Uterus (tissue), 4 donors: Measurements from ENCODE around the gene P2RX4. TPM values are rescaled to one million over a fixed set of nuclear protein-coding genes. Genes with fewer than 3 reads are reported as not detected.

Source experiments
- DNase-seq, 2 donors: peaks; one replicate each; pipeline ENCODE4 v3.0.0-alpha.2; 2019 to 2020
- H3K27ac ChIP-seq, 2 donors: fragments of 200-600 bp; sonication (generic); 1 replicate in 1 of 2; 2 replicates in 1 of 2; pipeline ENCODE4 v1.5.1; 2016 to 2018
- H3K27me3 ChIP-seq, 2 donors: fragments of 200-600 bp; sonication (generic); one replicate each; pipeline ENCODE4 v1.5.1; 2018 to 2019; ENCODE audit warnings: control low read depth in 1 of 2
- H3K36me3 ChIP-seq, 2 donors: fragments of 200-600 bp; sonication (generic); one replicate each; pipeline ENCODE4 v1.5.1; 2019; ENCODE audit warnings: control low read depth in 1 of 2
- H3K4me1 ChIP-seq, 2 donors: fragments of 200-600 bp; sonication (generic); one replicate each; pipeline ENCODE4 v1.5.1; 2018 to 2019; ENCODE audit warnings: control low read depth in 1 of 2
- H3K4me3 ChIP-seq, 2 donors: fragments of 200-600 bp; sonication (generic); 1 replicate in 1 of 2; 2 replicates in 1 of 2; pipeline ENCODE4 v1.5.1; 2018 to 2019; ENCODE audit warnings: mild to moderate bottlenecking in 1 of 2
- H3K9me3 ChIP-seq, 2 donors: fragments of 200-600 bp; sonication (generic); one replicate each; pipeline ENCODE4 v1.5.1; 2019; ENCODE audit warnings: control low read depth in 1 of 2
- POLR2A ChIP-seq, 2 donors: fragments of 450-650 bp; IDR thresholded peaks; one replicate each; pipeline ENCODE4 v1.6.1; 2016; ENCODE audit warnings: antibody characterized with exemption in 2 of 2, mild to moderate bottlenecking in 1 of 2, moderate library complexity in 1 of 2
- intact Hi-C: fragments of 100-400 bp; cut with DNase I; formaldehyde crosslinking; loops from one replicate; pipeline ENCODE4 v1.15.1; 2023; ENCODE audit warnings: low total_unique reads
- total RNA-seq, 4 donors: library from RNA; depleted of rRNA in 3 of 4; stranded (reverse); fragments of >200 nt in 3 of 4; gene quantifications; one replicate each; pipeline versions ENCODE4 v1.1.0 to v1.2.4, GENCODE V29; 2014 to 2023
- TF ChIP-seq, protein P1 (sequence below), 4 experiments: fragments of 200-600 bp in 2 of 4; fragments of 450-650 bp in 2 of 4; sonication (generic) in 2 of 4; IDR thresholded peaks; one replicate each; pipeline ENCODE4 v1.5.1; 2016 to 2019; ENCODE audit warnings: antibody characterized with exemption in 4 of 4, mild to moderate bottlenecking in 2 of 4, moderate library complexity in 1 of 4
- donor health status: DM: yes; HTN: yes; CAD: no.

P2RX4 gene
- total RNA-seq, 4 donors from 2014 or later = 10.9 to 217 (median 36.1) TPM

DNA sequence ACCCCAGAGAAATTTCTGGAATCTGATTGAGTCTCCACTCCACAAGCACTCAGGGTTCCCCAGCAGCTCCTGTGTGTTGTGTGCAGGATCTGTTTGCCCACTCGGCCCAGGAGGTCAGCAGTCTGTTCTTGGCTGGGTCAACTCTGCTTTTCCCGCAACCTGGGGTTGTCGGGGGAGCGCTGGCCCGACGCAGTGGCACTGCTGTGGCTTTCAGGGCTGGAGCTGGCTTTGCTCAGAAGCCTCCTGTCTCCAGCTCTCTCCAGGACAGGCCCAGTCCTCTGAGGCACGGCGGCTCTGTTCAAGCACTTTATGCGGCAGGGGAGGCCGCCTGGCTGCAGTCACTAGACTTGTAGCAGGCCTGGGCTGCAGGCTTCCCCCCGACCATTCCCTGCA, 23.7 kb downstream of the P2RX4 start:
- Histone ChIP-seq H3K9me3 (no peaks in the 10 kb centered on the region), H3K4me3 (no peak overlapping the region), H3K36me3 (no peaks in the 10 kb centered on the region), H3K27ac (no peak overlapping the region), H3K27me3 (no peaks in the 10 kb centered on the region), H3K4me1 (no peaks in the 10 kb centered on the region)
- TF ChIP-seq, protein P1, sequence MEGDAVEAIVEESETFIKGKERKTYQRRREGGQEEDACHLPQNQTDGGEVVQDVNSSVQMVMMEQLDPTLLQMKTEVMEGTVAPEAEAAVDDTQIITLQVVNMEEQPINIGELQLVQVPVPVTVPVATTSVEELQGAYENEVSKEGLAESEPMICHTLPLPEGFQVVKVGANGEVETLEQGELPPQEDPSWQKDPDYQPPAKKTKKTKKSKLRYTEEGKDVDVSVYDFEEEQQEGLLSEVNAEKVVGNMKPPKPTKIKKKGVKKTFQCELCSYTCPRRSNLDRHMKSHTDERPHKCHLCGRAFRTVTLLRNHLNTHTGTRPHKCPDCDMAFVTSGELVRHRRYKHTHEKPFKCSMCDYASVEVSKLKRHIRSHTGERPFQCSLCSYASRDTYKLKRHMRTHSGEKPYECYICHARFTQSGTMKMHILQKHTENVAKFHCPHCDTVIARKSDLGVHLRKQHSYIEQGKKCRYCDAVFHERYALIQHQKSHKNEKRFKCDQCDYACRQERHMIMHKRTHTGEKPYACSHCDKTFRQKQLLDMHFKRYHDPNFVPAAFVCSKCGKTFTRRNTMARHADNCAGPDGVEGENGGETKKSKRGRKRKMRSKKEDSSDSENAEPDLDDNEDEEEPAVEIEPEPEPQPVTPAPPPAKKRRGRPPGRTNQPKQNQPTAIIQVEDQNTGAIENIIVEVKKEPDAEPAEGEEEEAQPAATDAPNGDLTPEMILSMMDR (IDR thresholded peaks at IDR 0.05) = no peak
- TF ChIP-seq POLR2A (IDR thresholded peaks at IDR 0.05) = no peak
- no peak for DNase-seq
- intact Hi-C loops = no loop called here

DNA sequence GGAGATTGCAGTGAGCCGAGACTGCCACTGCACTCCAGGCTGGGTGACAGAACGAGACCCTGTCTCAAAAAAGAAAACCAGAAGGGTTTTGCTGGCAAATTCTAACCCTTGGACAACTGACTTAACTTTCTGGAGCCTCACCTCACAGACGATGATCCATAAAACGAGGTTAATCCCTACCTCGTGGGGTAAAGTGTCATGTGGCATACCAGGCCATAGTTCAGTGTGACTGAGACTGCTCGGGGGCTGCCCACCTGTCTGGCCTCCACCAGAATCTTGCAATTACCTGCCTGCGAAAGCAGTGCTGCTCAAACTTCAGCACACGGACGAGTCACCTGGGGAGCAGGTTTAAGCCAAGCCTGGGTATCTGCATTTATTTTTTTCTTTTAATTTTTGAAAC, 26.8 kb downstream of the P2RX4 start:
- no peak overlapping the region for H3K4me3 ChIP-seq
- TF ChIP-seq, protein P1 (IDR thresholded peaks at IDR 0.05) = no peak
- no peak for TF ChIP-seq POLR2A (IDR thresholded peaks at IDR 0.05)
- H3K9me3 ChIP-seq = no peaks in the 10 kb centered on the region
- no peaks in the 10 kb centered on the region for H3K36me3 ChIP-seq
- H3K27me3 ChIP-seq = no peaks in the 10 kb centered on the region
- intact Hi-C loops = no loop called here
- H3K27ac ChIP-seq = no peak overlapping the region
- DNase-seq = no peak
- peaks cover 0 to 6% of the 10 kb centered on the region in 2 donors for H3K4me1 ChIP-seq

DNA sequence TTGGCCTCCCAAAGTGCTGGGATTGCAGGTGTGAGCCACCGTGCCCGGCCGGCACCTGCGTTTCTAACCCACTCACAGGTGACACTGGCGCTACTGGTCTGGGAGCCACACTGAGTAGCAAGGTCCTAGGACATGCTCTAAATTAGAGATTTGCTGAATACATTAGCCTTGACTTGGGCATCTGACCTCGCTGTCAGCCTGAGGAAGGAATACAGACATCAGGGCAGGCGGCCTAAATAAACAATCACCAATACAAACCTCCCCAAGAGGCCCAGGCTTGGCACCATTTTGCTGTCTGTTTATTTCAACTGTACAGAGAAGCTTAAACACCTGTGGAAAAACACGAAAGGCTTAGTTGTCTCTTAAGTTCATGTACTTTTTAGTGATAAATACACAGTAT, 27.5 kb downstream of the P2RX4 start:
- Histone ChIP-seq H3K36me3 (no peaks in the 10 kb centered on the region), H3K4me1 (peaks cover 0 to 6% of the 10 kb centered on the region in 2 donors), H3K4me3 (no peak overlapping the region), H3K9me3 (no peaks in the 10 kb centered on the region), H3K27me3 (no peaks in the 10 kb centered on the region), H3K27ac (no peak overlapping the region)
- intact Hi-C loops = no loop called here
- no peak for TF ChIP-seq POLR2A (IDR thresholded peaks at IDR 0.05)
- TF ChIP-seq, protein P1 (IDR thresholded peaks at IDR 0.05) = no peak
- no peak for DNase-seq

DNA sequence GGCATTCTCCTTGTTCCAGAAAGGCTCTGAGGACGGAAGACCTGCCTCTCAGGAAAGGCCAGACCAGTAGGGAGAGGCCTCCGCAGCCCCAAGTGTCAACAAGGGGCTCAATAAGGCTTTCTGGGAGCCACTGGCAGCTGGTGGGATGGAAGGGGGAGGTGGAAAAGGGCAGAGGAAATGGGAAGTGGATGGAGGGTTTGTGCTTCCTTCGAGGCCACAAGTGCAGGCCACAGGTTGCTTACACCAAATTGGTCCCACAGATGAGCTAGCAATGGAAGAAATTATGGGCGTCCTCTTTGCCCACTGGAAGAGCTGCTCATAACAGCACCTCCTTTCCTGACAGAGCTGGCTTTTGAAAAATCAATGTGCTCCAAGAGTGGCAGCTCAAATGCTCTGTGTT, 28.2 kb downstream of the P2RX4 start:
- intact Hi-C loops = no loop called here
- TF ChIP-seq POLR2A (IDR thresholded peaks at IDR 0.05) = no peak
- TF ChIP-seq, protein P1 (IDR thresholded peaks at IDR 0.05) = no peak
- H3K9me3 ChIP-seq = no peaks in the 10 kb centered on the region
- no peaks in the 10 kb centered on the region for H3K36me3 ChIP-seq
- peak overlapping the region in 1 of 2 donors; percentile 83 for H3K27ac ChIP-seq
- no peaks in the 10 kb centered on the region for H3K27me3 ChIP-seq
- DNase-seq = no peak
- H3K4me3 ChIP-seq = no peak overlapping the region
- peaks cover 0 to 6% of the 10 kb centered on the region in 2 donors for H3K4me1 ChIP-seq

DNA sequence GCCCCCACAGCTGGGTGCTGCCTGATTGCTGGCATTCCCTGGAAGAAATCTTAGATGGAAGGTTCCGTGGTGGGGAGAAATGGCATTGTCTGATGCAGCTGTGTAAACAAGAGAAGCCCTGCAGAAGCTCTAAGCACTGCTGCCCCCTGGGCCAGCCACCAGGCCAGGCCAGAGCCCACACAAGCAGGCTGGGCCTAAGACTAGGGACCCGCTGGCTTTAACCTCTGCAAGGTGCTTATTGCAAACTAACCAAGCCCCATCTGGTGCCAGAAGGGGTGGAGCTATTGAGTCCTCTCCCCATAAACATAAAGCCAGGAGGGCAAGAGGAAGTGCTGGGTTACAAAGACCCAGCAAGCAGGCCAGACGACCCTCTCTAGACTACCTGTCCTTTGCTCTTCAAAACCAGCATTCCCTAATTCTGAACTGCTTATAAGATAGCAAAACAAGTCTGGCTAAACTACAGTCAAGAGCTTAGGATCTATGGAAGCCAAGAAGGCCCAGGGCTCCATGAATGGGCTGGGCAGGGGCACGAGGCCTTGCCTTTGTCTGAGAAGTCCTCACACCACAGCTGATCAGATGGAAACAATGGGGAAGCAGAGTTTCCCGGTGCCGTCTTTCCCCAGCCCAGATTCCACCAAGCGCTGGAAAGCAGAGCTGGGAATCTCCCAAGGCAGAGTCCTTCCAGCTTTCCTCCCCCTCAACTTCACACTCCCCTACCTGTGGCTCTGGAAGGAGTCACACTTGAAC, 28.8 kb downstream of the P2RX4 start:
- intact Hi-C loops = no loop called here
- no peaks in the 10 kb centered on the region for H3K36me3 ChIP-seq
- H3K27me3 ChIP-seq = no peaks in the 10 kb centered on the region
- TF ChIP-seq POLR2A (IDR thresholded peaks at IDR 0.05) = no peak
- TF ChIP-seq, protein P1 (IDR thresholded peaks at IDR 0.05) = no peak
- H3K4me3 ChIP-seq = no peak overlapping the region
- DNase-seq = no peak
- peaks cover 0 to 6% of the 10 kb centered on the region in 2 donors for H3K4me1 ChIP-seq
- peak overlapping the region; percentile 83 to 86 for H3K27ac ChIP-seq
- H3K9me3 ChIP-seq = no peaks in the 10 kb centered on the region
